Endothelial cell (in vitro differentiated cells): ENCODE data around the gene LCA5. TPM values are rescaled to one million over a fixed set of nuclear protein-coding genes. Genes with fewer than 3 reads are reported as not detected.
"Not testable (repeated sequence)": the region's sequence is repeated elsewhere in the genome, so short reads cannot be mapped to it uniquely, and the experiment has no call there.

ENCODE experiments used
- DNase-seq: peaks from one replicate; pipeline ENCODE4 v3.0.0; 2021; ENCODE audit warnings: low spot score
- H3K27ac Mint-ChIP-seq: one replicate; pipeline ENCODE4 v1.8.0; 2021; ENCODE audit warnings: mixed read lengths, inconsistent platforms; ENCODE audit not compliant: unreplicated experiment
- H3K27me3 Mint-ChIP-seq: one replicate; pipeline ENCODE4 v1.8.0; 2021; ENCODE audit warnings: mild to moderate bottlenecking, moderate library complexity, mixed read lengths, inconsistent platforms; ENCODE audit not compliant: unreplicated experiment
- H3K36me3 Mint-ChIP-seq: one replicate; pipeline ENCODE4 v1.8.0; 2021; ENCODE audit warnings: mild to moderate bottlenecking, low read depth, mixed read lengths, inconsistent platforms; ENCODE audit not compliant: unreplicated experiment
- H3K4me1 Mint-ChIP-seq: one replicate; pipeline ENCODE4 v1.8.0; 2021; ENCODE audit warnings: mild to moderate bottlenecking, mixed read lengths, inconsistent platforms; ENCODE audit not compliant: unreplicated experiment
- H3K4me3 Mint-ChIP-seq: one replicate; pipeline ENCODE4 v1.8.0; 2021; ENCODE audit warnings: mild to moderate bottlenecking, mixed read lengths, inconsistent platforms; ENCODE audit not compliant: unreplicated experiment
- H3K9me3 Mint-ChIP-seq: one replicate; pipeline ENCODE4 v1.8.0; 2021; ENCODE audit warnings: mixed read lengths, inconsistent platforms; ENCODE audit not compliant: unreplicated experiment
- CTCF ChIP-seq: fragments of 200-600 bp; sonication (generic); IDR thresholded peaks from one replicate; pipeline ENCODE4 v1.5.0; 2021; ENCODE audit warnings: antibody characterized with exemption; ENCODE audit not compliant: unreplicated experiment
- total RNA-seq: library from RNA; stranded (reverse); fragmentation: NEBNext Ultra II Directional; extraction: Animal tissue kit (Norgen Biotek cat#: 25700); gene quantifications from one replicate; pipeline ENCODE4 v1.2.1, GENCODE V29; 2021; ENCODE audit not compliant: unreplicated experiment

LCA5 gene
- total RNA-seq, 1 donor from 2014 or later: 3.6 TPM

DNA sequence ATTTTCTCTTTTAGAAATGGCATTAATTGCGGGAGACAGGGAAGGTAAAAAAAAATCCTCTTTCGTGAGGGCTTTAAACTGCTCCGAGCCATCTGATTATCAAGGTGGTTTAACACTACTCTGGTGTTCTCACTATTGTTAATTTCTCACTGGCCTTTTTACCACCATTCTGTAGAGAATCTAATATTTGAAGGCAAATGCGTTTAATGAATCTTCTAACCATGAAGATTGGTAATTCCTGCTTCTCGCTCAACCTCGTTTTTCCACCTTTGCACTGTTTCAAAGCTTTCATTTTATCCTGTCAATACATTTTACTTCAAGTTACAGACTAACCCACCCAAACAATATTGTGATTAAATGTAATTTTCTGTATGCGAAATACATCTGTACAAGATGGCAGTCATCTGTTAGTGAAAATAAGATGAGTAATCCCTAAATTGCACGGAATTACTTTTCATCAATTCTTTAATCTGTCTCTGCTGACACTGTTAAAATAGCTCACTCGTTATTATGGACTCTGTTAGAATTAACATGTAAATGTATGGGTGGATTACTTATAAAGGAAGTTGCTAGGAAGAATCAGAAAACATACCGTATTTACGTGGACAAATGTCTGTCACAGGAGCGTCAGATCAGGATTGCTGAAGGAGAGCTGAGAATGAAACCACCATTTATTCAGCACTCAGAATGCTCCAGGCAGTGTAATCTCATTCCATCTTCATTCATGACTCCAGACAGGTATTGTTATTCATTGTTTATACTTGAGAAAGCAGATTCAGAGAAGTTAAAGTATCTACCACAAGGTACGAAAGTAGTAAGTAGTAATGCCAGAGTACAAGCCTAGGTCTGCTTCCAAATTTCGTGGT, 1.1 kb upstream of the LCA5 start:
- DNase-seq: no peak
- no peak overlapping the region for H3K27ac Mint-ChIP-seq
- peaks cover 2% of the 10 kb centered on the region for H3K36me3 Mint-ChIP-seq
- no peaks in the 10 kb centered on the region for H3K9me3 Mint-ChIP-seq
- TF ChIP-seq CTCF: no peak
- peaks cover 1% of the 10 kb centered on the region for H3K27me3 Mint-ChIP-seq
- H3K4me3 Mint-ChIP-seq: no peak overlapping the region
- H3K4me1 Mint-ChIP-seq: no peaks in the 10 kb centered on the region

DNA sequence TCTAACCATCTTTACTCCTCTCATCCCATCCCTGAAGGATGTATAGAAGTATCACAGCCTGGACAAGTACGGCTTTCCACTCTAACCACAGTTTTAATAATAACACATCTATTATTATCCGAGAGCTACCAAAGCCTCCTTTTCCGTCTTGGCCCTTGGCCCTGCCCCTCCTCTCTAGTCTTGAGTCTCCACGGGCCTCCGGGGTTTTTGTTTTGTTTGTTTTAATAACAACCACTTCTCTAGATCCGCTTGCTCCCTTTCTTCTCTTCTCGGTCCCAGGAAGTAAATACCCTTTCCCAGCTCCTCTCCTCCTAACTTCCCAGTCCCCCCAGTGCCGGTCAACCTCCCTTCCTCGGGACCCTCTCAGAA, 661 bp downstream of the LCA5 start:
- no peak for TF ChIP-seq CTCF
- Mint-ChIP-seq H3K9me3 (no peaks in the 10 kb centered on the region), H3K4me3 (no peak overlapping the region), H3K27ac (no peak overlapping the region), H3K4me1 (no peaks in the 10 kb centered on the region), H3K27me3 (peaks cover 1% of the 10 kb centered on the region), H3K36me3 (no peaks in the 10 kb centered on the region)
- no peak for DNase-seq

DNA sequence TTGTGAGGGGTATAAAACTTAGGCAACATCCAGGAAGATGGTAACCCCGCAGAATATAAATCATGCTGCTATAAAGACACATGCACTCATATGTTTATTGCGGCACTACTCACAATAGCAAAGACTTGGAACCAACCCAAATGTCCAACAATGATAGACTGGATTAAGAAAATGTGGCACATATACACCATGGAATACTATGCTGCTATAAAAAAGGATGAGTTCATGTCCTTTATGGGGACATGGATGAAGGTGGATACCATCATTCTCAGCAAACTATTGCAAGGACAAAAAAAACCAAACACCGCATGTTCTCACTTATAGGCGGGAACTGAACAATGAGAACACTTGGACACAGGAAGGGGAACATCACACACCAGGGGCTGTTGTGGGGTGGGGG, 7.7 kb downstream of the LCA5 start:
- DNase-seq, H3K4me3 Mint-ChIP-seq, H3K36me3 Mint-ChIP-seq, H3K27me3 Mint-ChIP-seq, H3K27ac Mint-ChIP-seq, H3K9me3 Mint-ChIP-seq, H3K4me1 Mint-ChIP-seq: not testable (repeated sequence)

- H3K27ac Mint-ChIP-seq: no peak overlapping the region
- no peak overlapping the region for H3K4me3 Mint-ChIP-seq
Observed at GRCh38 chr6:79526897-79527296, 10.3 kb downstream of the LCA5 start.

GRCh38 chr6:79525272-79526100, 11.7 kb downstream of the LCA5 start:
- Mint-ChIP-seq H3K27me3 (no peaks in the 10 kb centered on the region), H3K36me3 (no peaks in the 10 kb centered on the region), H3K4me1 (peaks cover 5% of the 10 kb centered on the region), H3K4me3 (no peak overlapping the region), H3K9me3 (no peaks in the 10 kb centered on the region), H3K27ac (no peak overlapping the region)
- DNase-seq: no peak
- TF ChIP-seq CTCF: no peak

More at GRCh38 chr6:79526897-79527296, 10.3 kb downstream of the LCA5 start:
- no peaks in the 10 kb centered on the region for H3K9me3 Mint-ChIP-seq
- TF ChIP-seq CTCF: no peak
- H3K36me3 Mint-ChIP-seq: no peaks in the 10 kb centered on the region
- no peaks in the 10 kb centered on the region for H3K27me3 Mint-ChIP-seq
- H3K4me1 Mint-ChIP-seq: peaks cover 5% of the 10 kb centered on the region
- no peak for DNase-seq
